K562 (cell line): Measurements from ENCODE around the gene SSR4. TPM values are rescaled to one million over a fixed set of nuclear protein-coding genes. Genes with fewer than 3 reads are reported as not detected.
A peak's percentile ranks its signal among the peaks of the same experiment; 100 is the strongest.

ENCODE experiments used
- BCOR ChIP-seq: fragments of 450-650 bp; IDR thresholded peaks from 2 replicates; pipeline ENCODE4 v1.6.1; 2016
- CXXC5 ChIP-seq: fragments of 250-450 bp; sonication (Bioruptor Pico); IDR thresholded peaks from 2 replicates; pipeline ENCODE4 v1.8.0; 2022; ENCODE audit warnings: inconsistent platforms, mild to moderate bottlenecking, moderate library complexity
- FOXM1 ChIP-seq, 2 experiments: fragments of 450-650 bp in 1 of 2; sonication (generic) in 1 of 2; formaldehyde crosslinking in 1 of 2; IDR thresholded peaks; 2 replicates each; pipeline versions ENCODE4 v1.6.1 to v1.9.0; 2017 to 2022; ENCODE audit warnings: low read depth in 2 of 2, mild to moderate bottlenecking in 2 of 2, missing genetic modification reagents in 1 of 2, moderate library complexity in 1 of 2
- HDAC6 ChIP-seq: IDR thresholded peaks from 2 replicates; pipeline ENCODE4 v1.6.1; 2012; ENCODE audit warnings: low read depth, mild to moderate bottlenecking, control low read depth, inconsistent platforms, low read length, moderate library complexity
- KLF6 ChIP-seq: fragments of 250-450 bp; sonication (Bioruptor Pico); IDR thresholded peaks from 2 replicates; pipeline ENCODE4 v1.4.0; 2020; ENCODE audit warnings: mild to moderate bottlenecking, moderate library complexity, borderline replicate concordance
- L3MBTL2 ChIP-seq: fragments of 450-650 bp; IDR thresholded peaks from 2 replicates; pipeline ENCODE4 v1.6.1; 2016; ENCODE audit warnings: mild to moderate bottlenecking, moderate library complexity
- NEUROD1 ChIP-seq: fragments of 150-350 bp; IDR thresholded peaks from 2 replicates; pipeline ENCODE4 v1.6.1; 2014; ENCODE audit warnings: borderline replicate concordance, low read length, low read depth; ENCODE audit not compliant: partially characterized antibody
- NKRF ChIP-seq: fragments of 450-650 bp; IDR thresholded peaks from 2 replicates; pipeline ENCODE4 v1.6.1; 2016; ENCODE audit warnings: borderline replicate concordance
- PML ChIP-seq: IDR thresholded peaks from 2 replicates; pipeline ENCODE4 v1.6.1; 2012; ENCODE audit warnings: low read length, inconsistent platforms
- POLR2H ChIP-seq: IDR thresholded peaks from 2 replicates; pipeline ENCODE4 v1.6.1; 2016; ENCODE audit warnings: missing genetic modification characterization, low read depth, mild to moderate bottlenecking, control low read depth, missing compliant biosample characterization, moderate library complexity
- RB1 ChIP-seq: fragments of 450-650 bp; IDR thresholded peaks from 2 replicates; pipeline ENCODE4 v1.6.1; 2017; ENCODE audit warnings: low read depth, mild to moderate bottlenecking
- RCOR1 ChIP-seq, 2 experiments: IDR thresholded peaks; 2 replicates each; pipeline ENCODE4 v1.6.1; 2012; ENCODE audit warnings: low read depth in 2 of 2, low read length in 2 of 2, borderline replicate concordance in 1 of 2, improper control_type of control experiment in 1 of 2
- VEZF1 ChIP-seq: fragments of 200-800 bp; sonication (Bioruptor generic); IDR thresholded peaks from 2 replicates; pipeline ENCODE4 v1.6.1; 2017; ENCODE audit warnings: missing genetic modification characterization, missing compliant biosample characterization
- XRCC3 ChIP-seq: fragments of 450-650 bp; IDR thresholded peaks from 2 replicates; pipeline ENCODE4 v1.6.1; 2017; ENCODE audit warnings: mild to moderate bottlenecking, moderate library complexity
- YY1 ChIP-seq, 3 experiments: IDR thresholded peaks; 2 replicates each; pipeline ENCODE4 v1.6.1; 2011; ENCODE audit warnings: low read length in 2 of 3, mild to moderate bottlenecking in 2 of 3, moderate library complexity in 2 of 3, borderline replicate concordance in 1 of 3, control low read depth in 1 of 3, low read depth in 1 of 3; ENCODE audit not compliant: insufficient read depth in 3 of 3, insufficient replicate concordance in 2 of 3, control insufficient read depth in 1 of 3, insufficient read length in 1 of 3; ENCODE audit errors: extremely low read depth in 1 of 3
- polyA plus RNA-seq, 8 experiments: library from polyadenylated mRNA; depleted of rRNA in 4 of 8; stranded (reverse) in 5 of 8; unstranded in 3 of 8; fragments of >200 nt; fragmentation: Nextera tagmentation in 2 of 8; fragmentation: Illumina TruSeq in 1 of 8; extraction: Ambion mirVana in 2 of 8; extraction: Trizol in 1 of 8; gene quantifications; 2 replicates each; pipeline versions ENCODE4 v1.2.1 to v1.2.3, GENCODE V29; 2011 to 2014; ENCODE audit warnings: inconsistent platforms in 1 of 8, missing spikeins in 1 of 8
- total RNA-seq, 7 experiments: library from RNA; depleted of rRNA in 6 of 7; stranded (reverse); fragments of >200 nt in 6 of 7; fragmentation: Illumina TruSeq in 2 of 7; extraction: Trizol in 2 of 7; gene quantifications; 2 replicates each; pipeline versions ENCODE4 v1.2.1 to v1.2.3, GENCODE V29; 2011 to 2021; ENCODE audit warnings: low replicate concordance in 1 of 7
- TF ChIP-seq, protein P1 (sequence below): sonication (generic); formaldehyde crosslinking; IDR thresholded peaks from 2 replicates; pipeline ENCODE4 v1.8.0; 2023; ENCODE audit warnings: missing genetic modification reagents, mild to moderate bottlenecking, borderline replicate concordance

Gene SSR4
- total and polyA plus RNA-seq, 9 of the 15 experiments (the other 6 are each of a cell fraction or from before 2014, with no cell fraction given): 146 to 492 (median 272) TPM

DNA sequence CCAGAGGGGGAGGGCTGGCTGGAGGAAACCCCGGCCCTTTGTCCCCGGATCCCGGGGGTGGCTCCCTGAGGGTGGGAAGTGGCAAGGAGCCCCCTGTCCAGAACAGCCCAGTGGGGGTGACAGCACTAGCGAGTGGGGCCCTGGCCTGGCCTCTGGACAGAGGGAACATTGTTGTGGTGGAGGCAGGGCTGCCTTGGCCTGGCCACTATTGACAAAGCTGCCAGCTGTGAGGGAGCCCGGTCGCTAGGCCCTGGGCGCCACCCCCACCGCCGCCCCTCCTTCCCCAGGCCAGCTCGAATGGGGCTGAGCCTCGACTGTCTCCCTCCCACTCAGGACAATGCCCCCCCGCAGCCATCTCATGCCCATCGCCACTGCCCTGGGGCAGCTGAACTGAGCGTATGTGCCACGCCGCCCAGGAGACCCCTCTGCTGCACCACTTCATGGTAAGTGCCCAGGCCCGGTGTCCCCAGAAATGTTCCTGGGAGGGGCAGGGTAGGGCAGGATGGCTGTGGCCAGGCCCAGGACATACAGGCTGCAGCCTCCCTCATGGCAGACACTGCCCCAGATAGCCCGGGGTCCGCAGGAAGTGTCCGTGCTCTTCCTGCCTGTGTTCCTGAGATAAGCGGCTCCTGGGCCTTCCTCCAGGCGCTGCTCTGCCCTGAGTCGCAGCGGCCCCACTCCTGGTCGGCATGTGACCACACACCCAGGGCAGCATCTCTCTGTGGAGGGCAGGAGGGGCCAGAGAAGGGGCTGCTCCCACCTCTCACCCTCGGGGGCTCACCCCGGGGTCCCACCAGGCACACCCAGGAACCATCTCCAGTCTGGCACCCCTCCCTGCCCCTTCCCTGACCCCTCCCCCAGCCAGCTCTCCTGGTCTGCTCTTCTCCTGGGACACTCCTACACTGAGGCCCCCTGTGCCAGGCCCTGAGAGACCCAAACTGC, 29.1 kb upstream of the SSR4 start (continued):
- peak; percentile 39 for TF ChIP-seq VEZF1 (CRISPR knock-in tag)
- TF ChIP-seq YY1 (IDR thresholded peaks at IDR 0.05; ENCODE audit: borderline replicate concordance in 1 of 3, control insufficient read depth in 1 of 3, extremely low read depth in 1 of 3, insufficient read depth in 3 of 3, insufficient read length in 1 of 3, insufficient replicate concordance in 2 of 3, low read depth in 1 of 3, low read length in 2 of 3): peak in 2 of 3 experiments; percentile 66 to 69
- peak; percentile 47 for TF ChIP-seq RB1
- peak; percentile 69 for TF ChIP-seq CXXC5 (CRISPR knock-in tag)
- no peak; the same call in 1 of the 2 replicates for TF ChIP-seq NKRF
- TF ChIP-seq NEUROD1: peak; percentile 63
- TF ChIP-seq PML: peak; percentile 22; the same call in 1 of the 2 replicates
- peak; percentile 77 for TF ChIP-seq L3MBTL2
- TF ChIP-seq FOXM1 (IDR thresholded peaks at IDR 0.05; ENCODE audit: low read depth): peak; percentile 50; the same call in 1 of the 2 replicates
- 0 out of 2 replicates have a peak, but pooled peaks have one; percentile 77 for TF ChIP-seq FOXM1 (CRISPR knock-in tag; IDR thresholded peaks at IDR 0.05; ENCODE audit: low read depth)
- TF ChIP-seq HDAC6: no peak
- peak in 1 of 2 experiments; percentile 64; a peak in 2 of 4 replicates for TF ChIP-seq RCOR1 (IDR thresholded peaks at IDR 0.05; ENCODE audit: borderline replicate concordance in 1 of 2, low read depth in 2 of 2, low read length in 2 of 2)
- TF ChIP-seq XRCC3: no peak
- TF ChIP-seq KLF6 (CRISPR knock-in tag): 0 out of 2 replicates have a peak, but pooled peaks have one; percentile 14
- TF ChIP-seq BCOR: peak; percentile 46
- TF ChIP-seq POLR2H (tag): peak; percentile 56; the same call in 1 of the 2 replicates
- TF ChIP-seq, protein P1, sequence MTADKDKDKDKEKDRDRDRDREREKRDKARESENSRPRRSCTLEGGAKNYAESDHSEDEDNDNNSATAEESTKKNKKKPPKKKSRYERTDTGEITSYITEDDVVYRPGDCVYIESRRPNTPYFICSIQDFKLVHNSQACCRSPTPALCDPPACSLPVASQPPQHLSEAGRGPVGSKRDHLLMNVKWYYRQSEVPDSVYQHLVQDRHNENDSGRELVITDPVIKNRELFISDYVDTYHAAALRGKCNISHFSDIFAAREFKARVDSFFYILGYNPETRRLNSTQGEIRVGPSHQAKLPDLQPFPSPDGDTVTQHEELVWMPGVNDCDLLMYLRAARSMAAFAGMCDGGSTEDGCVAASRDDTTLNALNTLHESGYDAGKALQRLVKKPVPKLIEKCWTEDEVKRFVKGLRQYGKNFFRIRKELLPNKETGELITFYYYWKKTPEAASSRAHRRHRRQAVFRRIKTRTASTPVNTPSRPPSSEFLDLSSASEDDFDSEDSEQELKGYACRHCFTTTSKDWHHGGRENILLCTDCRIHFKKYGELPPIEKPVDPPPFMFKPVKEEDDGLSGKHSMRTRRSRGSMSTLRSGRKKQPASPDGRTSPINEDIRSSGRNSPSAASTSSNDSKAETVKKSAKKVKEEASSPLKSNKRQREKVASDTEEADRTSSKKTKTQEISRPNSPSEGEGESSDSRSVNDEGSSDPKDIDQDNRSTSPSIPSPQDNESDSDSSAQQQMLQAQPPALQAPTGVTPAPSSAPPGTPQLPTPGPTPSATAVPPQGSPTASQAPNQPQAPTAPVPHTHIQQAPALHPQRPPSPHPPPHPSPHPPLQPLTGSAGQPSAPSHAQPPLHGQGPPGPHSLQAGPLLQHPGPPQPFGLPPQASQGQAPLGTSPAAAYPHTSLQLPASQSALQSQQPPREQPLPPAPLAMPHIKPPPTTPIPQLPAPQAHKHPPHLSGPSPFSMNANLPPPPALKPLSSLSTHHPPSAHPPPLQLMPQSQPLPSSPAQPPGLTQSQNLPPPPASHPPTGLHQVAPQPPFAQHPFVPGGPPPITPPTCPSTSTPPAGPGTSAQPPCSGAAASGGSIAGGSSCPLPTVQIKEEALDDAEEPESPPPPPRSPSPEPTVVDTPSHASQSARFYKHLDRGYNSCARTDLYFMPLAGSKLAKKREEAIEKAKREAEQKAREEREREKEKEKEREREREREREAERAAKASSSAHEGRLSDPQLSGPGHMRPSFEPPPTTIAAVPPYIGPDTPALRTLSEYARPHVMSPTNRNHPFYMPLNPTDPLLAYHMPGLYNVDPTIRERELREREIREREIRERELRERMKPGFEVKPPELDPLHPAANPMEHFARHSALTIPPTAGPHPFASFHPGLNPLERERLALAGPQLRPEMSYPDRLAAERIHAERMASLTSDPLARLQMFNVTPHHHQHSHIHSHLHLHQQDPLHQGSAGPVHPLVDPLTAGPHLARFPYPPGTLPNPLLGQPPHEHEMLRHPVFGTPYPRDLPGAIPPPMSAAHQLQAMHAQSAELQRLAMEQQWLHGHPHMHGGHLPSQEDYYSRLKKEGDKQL (CRISPR knock-in tag): no peak
